HG02642 (cell line): Measurements from ENCODE around the gene GOSR2.
A peak's percentile ranks its signal among the peaks of the same experiment; 100 is the strongest.

Experiments used
- ATAC-seq: cut with Tn5 transposase; IDR thresholded peaks from one replicate; pipeline ENCODE4 v1.9.1; 2021; ENCODE audit warnings: mild to moderate bottlenecking; ENCODE audit not compliant: unreplicated experiment, poor library complexity

Gene GOSR2

DNA sequence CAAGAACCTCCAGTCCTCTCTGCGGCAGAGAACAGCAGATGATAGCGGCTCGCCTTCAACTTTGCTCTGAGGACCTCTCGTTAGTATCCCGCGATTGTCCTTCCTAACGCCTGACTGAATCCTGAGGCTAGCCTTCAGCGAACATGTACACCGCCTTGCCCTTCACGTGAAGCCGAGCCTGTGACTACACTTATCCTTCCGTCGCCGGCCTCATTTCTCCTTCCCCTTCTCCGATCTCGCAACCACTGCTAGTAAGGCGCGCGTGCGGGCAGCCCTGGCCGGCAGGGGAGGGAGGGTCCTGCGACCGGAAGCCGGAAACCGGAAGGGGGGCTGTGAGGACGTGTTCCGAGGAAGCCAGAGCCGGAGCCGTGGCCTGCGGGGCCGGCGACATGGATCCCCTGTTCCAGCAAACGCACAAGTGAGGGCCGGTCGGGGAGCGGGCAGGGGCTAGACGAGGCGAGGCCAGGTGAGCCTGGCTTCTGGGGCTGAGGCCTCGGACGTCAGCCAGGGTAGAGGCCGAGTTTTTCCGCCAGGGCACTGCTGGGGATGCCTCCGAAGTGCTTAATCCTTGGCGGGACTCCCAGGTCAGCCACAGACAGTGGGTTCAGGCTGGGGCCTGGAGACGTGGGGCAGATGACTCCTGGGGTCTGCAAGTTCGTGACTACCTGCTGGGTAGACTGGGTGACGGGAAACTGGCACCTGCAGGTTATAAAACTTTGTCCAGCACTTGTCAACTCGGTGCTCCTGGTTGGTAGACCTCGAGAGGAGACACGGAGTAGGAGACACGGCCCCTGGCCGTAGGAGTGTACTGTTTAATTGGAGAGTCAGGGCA is at the start of gene GOSR2:
Gene GOSR2, plus strand, starts transcription at position 357 of the 832 bp plus-strand sequence. Its CDS starts 33 bp downstream, at position 390.
- peak; percentile 95 for ATAC-seq

DNA sequence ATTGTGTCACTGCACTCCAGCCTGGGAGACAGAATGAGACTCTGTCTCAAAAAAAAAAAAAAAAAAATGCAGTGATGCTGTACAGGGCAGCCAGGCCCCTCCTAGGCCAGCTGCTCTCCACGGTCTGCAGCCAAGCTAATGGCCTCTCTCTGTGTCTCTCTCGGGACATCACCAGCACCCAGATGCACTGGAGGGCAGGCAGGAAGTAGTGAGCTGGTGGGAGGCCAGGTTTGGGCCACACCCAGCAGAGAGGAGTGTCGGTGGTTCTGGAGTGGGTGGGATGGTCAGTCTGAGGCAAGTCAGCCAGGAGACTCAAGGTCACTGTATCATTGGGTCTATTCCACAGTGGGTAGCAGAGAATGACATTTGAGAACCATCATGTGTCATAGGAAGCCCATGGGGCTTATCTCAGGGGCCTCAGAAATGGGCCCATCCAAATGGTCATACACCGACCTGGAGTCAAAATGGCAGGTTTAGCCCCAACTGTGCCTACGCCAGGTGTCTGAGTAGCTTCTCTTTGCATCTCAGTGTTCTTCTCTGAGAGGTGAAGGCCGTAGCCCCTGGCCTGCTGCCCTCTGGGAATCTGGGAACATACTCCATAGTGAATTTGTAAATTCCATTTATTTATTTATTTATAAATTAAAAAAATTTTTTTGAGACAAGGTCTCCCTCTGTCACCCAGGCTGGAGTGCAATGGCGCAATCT is 48.9 kb upstream of the GOSR2 start:
- ATAC-seq, result no peak

DNA sequence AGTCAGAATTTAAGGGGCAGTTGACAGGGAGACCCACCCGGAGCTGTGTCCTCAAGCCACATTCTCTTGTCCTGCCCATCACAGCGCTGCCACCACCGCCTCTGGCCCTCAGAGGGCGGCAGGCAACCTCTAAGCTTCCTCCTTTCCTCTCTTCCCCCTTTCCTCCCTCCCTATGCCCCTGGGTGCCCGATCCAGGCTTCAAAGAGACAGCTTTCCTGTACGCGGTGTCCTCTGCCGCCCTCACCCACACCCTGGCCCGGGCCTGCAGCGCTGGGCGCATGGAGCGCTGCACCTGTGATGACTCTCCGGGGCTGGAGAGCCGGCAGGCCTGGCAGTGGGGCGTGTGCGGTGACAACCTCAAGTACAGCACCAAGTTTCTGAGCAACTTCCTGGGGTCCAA is 48.1 kb upstream of the GOSR2 start:
- no peak for ATAC-seq

DNA sequence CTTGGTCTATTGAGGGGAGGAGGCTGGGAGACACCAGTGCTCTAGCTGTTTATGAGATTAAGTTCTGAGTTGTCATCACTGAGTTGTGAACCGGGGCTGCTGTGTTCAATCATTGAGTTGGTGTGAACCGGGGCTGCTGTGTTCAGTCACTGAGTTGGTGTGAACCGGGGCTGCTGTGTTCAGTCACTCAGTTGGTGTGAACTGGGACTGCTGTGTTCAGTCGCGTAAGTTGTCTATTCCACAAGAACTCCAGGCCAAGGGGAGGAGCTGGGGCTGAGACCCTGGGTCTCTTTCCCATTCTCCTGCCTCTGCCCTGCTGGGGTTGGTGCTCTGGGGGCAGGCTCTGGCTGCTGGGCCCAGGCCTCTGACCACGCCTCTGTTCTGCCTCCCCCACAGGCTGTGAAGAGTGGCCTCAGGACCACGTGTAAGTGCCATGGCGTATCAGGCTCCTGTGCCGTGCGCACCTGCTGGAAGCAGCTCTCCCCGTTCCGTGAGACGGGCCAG is 47.1 kb upstream of the GOSR2 start:
- no peak for ATAC-seq

DNA sequence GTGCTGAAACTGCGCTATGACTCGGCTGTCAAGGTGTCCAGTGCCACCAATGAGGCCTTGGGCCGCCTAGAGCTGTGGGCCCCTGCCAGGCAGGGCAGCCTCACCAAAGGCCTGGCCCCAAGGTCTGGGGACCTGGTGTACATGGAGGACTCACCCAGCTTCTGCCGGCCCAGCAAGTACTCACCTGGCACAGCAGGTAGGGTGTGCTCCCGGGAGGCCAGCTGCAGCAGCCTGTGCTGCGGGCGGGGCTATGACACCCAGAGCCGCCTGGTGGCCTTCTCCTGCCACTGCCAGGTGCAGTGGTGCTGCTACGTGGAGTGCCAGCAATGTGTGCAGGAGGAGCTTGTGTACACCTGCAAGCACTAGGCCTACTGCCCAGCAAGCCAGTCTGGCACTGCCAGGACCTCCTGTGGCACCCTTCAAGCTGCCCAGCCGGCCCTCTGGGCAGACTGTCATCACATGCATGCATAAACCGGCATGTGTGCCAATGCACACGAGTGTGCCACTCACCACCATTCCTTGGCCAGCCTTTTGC is 46.5 kb upstream of the GOSR2 start:
- ATAC-seq, result no peak

DNA sequence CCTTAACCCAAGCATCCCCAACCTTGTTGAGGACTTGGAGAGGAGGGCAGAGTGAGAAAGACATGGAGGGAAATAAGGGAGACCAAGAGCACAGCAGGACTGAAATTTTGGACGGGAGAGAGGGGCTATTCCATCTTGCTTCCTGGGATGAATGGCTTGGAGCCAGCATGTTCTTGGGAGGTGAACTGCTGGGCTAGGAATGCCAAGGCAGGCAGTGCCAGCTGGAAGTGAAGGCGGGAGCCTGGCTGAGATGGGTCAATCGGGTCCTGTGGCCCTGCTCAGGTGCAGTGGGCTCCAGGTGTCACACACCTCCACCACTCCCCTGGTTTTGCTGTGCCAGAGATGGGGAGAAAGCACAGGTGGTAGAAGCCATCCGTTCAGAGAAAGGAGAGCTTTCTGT is 46.0 kb upstream of the GOSR2 start:
- ATAC-seq, result no peak

DNA sequence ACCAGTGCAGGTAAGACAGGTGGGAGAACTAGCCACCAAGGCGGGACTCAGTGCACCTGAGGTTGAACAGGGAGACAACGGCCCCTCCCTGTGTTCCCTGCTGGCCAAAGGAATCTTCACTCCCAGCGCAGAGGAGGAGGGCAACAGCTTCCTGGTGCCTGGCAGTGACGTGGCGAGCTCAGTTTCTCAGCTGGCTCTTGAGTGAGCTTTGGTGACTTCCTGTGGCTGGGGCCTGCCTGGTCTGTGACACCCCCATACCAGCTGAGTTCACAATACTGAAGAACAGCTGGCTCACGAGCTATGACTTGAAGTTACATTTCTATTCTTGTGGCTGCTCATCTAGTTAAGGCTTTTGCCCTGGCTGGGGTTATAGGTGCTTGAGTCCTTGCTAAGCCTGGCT is 45.5 kb upstream of the GOSR2 start:
- ATAC-seq, result no peak

DNA sequence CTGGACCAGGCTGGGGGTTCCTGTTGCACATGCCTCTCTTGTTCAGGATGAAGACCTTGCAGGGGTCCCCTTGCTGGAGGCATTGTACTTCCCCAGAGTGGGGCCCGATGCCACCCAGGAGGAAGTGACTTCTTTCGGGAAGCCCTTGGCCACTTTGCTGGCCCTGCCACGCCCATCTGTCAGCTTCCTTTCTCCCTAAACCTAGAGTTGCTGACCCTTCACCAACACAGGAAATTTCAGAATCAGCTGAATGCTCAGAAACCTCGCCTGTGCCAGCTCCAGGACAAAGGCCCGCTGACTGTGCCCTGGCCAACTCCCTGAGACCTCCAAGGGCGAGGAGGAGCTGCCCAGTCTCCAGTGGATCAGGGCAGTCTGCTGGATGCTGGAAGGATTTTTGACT is 44.9 kb upstream of the GOSR2 start:
- no peak for ATAC-seq

DNA sequence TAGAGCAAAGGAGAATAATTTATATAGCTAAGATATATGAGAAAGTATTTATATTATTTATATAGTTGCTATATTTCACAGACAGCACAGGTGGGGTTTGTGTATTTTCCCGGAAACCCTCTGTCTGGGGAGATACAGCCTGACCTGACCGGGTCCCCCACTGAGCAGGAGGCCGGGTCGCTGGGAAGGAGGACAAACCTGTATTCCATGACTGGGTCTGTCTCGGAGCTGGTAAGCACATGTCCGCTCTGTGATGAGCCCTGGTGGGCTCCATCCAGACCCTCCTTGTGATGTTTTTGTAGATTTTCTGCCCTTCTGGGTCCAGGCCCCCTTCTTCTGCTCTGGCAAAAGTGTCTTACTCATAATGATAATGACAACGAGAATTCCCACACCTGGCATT is 43.9 kb upstream of the GOSR2 start:
- ATAC-seq, result no peak

DNA sequence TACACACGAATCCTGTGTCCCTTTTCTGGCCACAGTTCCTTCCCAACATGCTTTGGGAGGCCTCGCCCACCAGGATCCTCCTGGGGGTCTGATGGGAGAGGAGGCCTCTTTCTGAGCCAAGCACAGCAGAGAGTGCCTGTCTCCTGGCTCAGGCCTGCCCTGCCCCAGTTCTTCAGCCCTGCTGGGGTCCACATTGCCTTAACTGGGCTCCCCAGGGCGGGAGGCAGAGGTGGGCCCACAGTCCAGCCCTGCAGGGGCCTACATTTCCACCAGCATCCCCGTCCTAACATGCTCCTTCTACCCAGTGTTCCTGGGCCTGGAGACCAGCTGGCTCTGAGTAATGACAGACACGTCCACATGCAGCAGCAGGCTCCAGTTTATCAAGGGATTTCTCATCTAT is 41.9 kb upstream of the GOSR2 start:
- ATAC-seq, result no peak

DNA sequence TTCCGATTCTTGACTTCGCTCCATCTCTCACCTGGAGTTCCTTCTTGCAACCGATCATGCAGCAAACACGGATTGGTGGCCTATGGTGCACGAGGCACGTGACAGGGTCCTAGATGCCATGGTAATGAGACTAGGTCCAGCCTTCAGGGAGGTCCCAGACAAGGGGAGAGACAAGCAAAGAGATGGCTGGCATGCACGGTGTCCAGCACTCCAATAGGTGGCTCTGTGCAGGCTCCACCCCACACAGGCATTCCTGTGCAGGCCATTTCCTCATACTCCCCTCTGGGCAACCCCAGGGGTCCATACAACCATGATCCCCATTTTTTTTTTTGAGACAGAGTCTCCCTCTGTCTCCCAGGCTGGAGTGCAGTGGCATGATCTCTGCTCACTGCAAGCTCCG is 40.3 kb upstream of the GOSR2 start:
- no peak for ATAC-seq

DNA sequence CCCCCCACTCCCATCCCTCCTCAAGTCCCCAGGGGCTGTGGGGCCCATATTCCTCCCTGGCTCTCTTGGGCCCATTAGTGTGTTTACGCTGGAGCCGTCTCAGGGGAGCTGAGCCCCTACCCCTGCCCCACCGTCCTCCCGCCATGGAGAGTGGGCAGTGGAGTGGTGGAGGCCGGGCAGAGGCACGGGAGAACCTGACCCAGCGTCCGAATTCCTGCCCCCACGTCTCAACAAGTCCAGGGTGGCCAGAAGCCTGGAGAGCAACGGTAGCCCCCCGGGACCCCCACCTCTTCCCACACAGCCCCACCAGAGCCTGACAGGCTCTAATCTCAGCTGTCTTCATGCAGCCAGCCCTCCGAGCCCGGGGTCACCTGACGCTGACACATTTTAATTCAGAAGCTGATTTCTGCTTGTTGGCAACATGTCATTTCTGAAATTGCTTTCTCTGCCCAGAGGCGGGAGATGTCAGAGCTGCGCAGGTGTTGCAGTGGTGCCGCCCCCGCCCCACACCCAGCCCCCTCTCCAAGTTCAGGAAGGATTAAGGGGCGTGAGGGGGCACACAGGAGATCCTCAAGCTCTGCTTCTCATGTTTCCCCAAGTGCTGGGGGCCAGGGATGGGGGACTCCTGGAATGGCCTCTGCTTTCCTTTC is 39.0 kb upstream of the GOSR2 start:
- ATAC-seq, result no peak

DNA sequence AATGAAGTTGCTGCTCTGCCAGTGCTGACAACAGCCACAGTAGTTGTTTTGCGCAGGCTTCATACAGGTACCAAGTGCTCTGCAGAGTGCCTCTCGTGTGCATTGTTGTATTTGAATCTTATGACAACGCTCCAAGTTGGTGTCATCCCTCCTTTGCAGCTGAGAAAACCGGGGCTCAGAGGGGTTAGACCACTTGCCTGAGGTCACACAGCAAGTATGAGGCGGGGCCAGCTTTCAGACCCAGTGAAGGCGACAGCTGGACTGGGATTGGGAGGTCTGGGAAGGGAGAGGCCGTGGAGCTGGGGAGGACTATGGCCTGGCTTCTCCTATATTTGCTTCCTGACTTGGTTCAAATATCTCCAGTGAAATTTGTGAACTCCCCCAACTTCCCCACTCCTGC is 38.4 kb upstream of the GOSR2 start:
- no peak for ATAC-seq

DNA sequence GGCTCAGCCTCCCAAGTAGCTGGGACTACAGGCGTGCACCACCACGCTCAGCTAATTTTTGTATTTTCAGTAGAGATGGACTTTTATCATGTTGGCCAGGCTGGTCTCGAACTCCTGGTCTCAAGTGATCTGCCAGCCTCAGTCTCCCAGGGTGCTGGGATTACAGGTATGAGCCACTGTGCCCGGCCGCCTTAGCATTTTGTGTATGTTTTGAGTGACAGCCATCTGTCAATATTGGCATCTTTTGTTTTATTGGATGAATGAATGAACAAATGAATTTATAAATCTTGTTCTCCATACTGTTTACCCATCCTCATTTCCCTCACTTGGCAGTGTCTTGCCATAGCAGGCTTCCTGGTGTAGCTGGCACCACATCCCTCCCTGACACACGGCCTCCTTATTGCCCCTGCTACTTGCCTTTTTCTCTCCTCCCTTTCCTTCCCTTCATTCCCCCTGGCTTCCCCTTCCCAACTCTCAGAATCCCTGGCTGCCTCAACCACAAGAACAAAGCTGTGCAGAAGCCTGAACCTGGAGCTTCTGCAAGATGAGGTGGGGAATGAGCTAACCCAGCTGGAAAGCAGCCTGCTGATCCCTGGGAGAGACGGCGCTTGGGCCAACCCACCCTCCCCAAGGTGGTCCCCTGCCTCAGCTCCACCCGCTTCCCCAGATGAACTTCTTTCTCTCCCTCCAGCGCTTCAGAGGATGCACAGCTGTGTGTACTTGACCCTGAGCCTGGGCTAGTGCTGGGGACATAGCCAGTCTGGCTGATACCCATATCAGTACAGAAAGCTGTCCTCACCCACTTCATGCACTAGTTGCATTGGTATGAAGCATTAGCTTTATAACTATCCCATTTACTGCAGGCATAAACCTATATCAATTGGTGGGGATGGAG is 37.3 kb upstream of the GOSR2 start:
- no peak for ATAC-seq

DNA sequence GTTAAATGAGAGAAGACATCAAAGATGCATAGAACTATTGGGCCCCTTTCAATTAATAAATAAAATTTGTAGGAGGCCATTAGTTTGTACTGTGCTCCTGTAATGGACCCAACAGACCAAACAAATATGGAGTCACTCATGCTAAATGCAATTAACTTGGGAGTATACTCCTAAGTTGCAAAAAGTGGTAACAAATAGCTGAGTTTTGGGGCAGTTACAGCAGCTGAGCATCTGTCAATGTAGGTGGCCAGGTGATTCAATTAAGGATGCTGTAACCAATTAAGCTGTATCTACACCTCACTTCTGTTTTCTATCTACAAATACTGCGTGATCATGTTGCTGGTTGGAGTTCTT is 36.7 kb upstream of the GOSR2 start:
- ATAC-seq, result no peak

DNA sequence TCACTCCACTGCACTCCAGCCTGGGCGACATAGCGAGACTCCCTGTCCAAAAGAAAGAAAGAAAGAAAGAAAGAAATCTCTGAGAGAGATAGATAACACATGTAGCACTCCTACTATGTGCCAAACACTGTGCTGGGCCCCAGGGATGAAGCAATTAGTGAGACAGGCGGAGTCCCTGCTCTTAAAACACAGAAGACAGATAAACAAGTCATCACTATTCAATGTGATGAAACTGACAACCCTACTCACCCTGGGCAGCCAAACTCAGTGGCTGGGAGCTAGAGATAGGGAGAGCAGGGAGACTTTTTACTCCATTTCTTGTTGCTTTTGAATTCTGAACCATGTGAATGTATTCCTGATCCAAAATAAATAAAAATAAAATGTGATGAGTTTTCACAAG is 35.2 kb upstream of the GOSR2 start:
- ATAC-seq, result no peak

DNA sequence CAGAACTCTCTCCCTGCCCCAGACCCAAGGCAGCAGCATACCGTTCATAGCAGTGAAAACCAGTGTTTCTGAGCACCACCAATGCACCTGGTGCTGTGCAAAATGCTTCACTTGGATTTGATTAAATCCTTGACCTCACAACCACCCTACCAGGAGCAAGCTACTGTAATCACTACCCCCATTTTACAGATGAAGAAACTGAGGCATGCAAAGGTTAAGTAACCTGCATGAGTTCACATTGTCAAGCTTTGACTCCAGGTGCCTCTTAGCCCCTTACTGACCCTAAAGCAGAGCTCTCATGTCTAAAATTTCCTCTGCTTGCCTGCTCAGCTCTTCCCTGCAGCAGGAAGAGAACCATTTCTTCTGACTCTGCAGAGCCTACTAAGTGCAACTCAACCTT is 34.2 kb upstream of the GOSR2 start:
- no peak for ATAC-seq

DNA sequence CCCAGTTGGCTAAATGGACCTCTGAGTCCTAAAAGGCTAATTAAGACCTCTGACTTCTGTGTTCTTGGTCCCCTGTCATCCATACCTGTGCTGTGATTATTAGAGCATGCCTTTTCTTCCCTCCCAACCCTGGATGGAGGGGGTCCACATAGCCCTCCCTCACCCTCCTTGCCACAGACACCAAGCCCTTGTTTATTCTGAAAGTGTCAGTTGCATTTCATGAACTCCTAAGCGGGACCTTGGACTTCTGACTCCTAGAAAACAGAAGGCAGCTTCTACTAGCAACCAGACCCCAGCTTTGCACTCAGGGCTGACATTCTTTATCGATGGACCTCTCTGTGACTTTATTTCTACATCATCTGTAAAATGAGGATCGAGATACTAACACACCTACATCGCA is 33.4 kb upstream of the GOSR2 start:
- no peak for ATAC-seq

DNA sequence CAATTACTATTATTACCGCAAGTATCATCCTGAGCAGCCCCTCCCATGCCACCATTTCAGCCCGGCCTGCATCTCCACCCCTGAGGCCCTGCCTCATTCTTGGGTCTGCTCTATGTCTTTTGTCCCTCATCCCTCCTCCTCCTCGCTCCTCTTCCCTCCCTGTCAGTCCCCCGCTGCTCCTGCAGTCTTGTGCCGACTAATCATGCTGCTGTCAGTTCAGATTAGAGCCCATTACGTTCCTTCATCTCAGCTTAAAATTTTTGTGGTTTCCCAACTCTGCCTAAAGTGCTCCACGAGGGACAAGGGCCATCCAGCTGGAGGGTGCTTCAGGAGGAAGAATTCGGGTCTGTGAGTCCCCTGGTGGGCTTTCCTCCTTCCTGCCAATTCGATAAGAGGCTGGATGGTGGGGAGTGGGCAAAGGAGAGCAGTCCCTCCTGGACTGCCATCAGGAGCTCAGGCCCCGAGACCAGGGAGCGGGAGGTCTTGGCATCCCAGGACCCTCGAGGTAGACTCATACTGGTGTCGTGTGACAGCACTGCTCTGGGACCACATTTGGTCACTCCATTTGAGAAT is 32.9 kb upstream of the GOSR2 start:
- no peak for ATAC-seq

DNA sequence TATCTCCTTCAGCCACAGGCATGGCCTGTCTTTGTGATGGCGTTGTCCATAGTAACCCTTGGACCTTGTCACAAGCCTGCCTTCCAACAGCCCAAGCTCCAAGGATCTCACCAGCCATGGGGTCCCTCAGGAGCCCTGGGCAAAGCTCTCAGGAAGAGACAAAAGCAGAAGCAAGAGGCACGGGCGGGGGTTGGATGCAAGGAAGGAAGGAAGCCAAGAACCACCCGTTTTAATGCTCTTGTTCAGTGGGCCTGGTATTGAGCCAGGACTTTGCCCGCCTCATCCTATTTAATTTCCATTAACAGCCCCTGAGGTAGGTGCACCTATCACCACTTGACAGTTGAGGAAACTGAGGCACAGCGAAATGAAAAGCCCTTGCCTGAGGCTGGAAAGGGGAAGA is 32.3 kb upstream of the GOSR2 start:
- ATAC-seq, result no peak
